Stimulated activated naive CD4-positive, alpha-beta T cell treated with Interleukin-2 at 50 U/mL for 16 hours (primary cell): Measurements from ENCODE around the gene STAT5A.
"Not testable (repeated sequence)": the region's sequence is repeated elsewhere in the genome, so short reads cannot be mapped to it uniquely, and the experiment has no call there.

Experiments used
- DNase-seq: peaks from one replicate; lab custom pipeline; 2025; lab: John Stamatoyannopoulos, UW

STAT5A gene

DNA sequence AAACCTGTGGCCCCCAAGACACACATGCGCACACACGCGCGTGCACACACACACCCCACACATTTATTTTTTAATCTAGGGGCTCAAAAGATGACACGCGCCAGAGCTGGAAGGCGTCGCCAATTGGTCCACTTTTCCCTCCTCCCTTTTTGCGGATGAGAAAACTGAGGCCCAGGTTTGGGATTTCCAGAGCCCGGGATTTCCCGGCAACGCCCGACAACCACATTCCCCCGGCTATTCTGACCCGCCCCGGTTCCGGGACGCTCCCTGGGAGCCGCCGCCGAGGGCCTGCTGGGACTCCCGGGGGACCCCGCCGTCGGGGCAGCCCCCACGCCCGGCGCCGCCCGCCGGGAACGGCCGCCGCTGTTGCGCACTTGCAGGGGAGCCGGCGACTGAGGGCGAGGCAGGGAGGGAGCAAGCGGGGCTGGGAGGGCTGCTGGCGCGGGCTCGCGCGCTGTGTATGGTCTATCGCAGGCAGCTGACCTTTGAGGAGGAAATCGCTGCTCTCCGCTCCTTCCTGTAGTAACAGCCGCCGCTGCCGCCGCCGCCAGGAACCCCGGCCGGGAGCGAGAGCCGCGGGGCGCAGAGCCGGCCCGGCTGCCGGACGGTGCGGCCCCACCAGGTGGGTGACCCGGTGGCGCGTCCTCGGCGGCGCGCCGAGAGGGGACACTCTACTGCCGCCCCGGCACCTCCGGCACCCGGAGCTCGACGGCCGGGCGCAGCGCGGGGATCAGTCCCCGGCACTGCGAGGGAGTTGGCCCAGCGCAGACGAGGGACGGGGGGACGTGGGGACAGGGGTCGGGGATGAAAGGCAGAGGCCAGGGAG lies at the start of gene STAT5A:
TSS of gene STAT5A (plus strand) at position 522 of the 826 bp plus-strand sequence. CDS start 914 bp downstream, outside the sequence.
- DNase-seq, result peak; percentile 78

DNA sequence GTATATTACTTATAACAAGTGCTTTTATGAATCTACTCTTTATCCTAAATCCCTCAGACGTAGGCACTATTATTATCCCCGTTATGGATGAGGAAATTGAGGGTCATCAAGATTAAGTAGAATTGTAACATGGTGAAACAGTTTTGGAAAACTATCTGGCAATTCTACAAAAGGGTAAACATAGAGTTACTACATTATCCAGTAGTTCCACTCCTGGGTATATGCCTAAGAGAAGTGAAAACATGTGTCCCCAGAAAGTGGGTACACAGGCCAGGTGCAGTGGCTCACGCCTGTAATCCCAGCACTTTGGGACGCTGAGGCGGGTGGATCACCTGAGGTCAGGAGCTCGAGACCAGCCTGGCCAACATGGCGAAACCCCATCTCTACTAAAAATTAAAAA lies 48.7 kb upstream of the STAT5A start:
- DNase-seq, result not testable (repeated sequence)

DNA sequence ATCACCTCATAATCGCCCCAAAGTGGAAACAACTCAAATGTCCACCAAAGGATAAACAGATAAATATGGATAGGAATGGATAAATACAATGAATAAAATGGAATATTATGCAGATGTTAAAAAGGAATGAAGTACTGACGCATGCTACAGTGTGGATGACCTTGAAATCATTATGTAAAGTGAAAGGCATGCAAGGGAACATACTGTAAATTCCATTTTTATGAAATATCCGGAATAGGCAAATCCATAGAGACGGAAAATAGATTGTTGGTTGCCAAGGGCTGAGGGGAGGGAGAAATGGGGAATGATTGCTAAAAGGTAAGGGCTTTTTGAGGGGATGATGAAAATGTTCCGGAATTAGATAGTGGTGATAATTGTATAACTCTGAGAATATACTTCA lies 48.1 kb upstream of the STAT5A start:
- no peak for DNase-seq

- DNase-seq, result not testable (repeated sequence)
Measured at GRCh38 chr17:42240863-42241262, 47.4 kb upstream of the STAT5A start.

DNA sequence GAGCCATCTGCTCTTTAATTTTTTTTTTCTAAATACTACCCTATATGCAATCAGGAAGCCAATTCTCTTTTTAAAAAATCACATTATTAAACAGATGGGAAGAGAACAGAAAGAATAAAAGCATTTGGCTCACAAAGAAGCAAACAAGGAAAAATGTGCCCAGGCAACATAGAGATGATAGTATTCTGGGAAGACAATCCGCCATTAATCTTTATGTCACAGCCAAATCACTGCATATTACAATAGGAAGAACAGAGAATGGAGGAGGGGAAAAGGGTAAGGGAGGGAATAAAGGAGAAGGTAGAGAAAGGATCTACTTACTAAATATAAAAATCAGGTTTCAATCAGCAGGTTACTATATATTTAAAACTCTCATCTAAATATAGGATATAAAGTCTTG lies 46.4 kb upstream of the STAT5A start:
- no peak for DNase-seq

- no peak for DNase-seq
Measured at GRCh38 chr17:42243493-42243982, 44.8 kb upstream of the STAT5A start.

GRCh38 chr17:42244116-42244515 lies 44.2 kb upstream of the STAT5A start:
- not testable (repeated sequence) for DNase-seq

DNA sequence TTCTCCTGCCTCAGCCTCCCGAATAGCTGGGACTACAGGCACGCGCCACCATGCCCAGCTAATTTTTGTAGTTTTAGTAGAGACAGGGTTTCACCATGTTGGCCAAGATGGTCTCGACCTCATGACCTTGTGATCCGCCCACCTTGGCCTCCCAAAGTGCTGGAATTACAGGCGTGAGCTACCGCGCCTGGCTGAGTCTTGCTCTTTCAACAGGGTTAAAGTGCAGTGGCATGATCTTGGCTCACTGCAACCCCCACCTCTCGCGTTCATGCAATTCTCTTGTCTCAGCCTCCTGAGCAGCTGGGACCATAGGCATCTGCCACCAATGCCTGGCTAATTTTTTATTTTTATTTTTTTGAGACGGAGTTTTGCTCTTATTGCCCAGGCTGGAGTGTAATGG lies 43.1 kb upstream of the STAT5A start:
- not testable (repeated sequence) for DNase-seq

DNA sequence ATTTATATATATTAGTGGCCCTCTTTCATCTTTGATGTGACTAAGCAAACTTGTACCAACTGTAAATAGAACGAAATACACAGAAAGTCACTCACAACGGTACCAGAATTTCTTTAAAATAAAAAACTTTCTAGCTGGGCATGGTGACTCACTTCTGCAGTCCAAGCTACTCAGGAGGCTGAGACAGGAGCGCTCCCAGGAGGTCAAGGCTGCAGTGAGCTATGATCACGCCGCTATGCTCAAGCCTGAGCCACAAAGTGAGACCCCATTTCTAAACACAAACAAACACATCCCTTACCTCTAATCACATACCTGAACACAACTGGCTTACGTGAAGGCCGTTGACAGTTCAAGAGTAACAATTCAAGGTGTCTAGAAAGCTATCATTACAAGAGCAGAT lies 41.8 kb upstream of the STAT5A start:
- DNase-seq, result no peak

- no peak for DNase-seq
Measured at GRCh38 chr17:42247734-42248133, 40.6 kb upstream of the STAT5A start.

GRCh38 chr17:42248351-42249179 lies 39.7 kb upstream of the STAT5A start:
- DNase-seq, result peak; percentile 72

DNA sequence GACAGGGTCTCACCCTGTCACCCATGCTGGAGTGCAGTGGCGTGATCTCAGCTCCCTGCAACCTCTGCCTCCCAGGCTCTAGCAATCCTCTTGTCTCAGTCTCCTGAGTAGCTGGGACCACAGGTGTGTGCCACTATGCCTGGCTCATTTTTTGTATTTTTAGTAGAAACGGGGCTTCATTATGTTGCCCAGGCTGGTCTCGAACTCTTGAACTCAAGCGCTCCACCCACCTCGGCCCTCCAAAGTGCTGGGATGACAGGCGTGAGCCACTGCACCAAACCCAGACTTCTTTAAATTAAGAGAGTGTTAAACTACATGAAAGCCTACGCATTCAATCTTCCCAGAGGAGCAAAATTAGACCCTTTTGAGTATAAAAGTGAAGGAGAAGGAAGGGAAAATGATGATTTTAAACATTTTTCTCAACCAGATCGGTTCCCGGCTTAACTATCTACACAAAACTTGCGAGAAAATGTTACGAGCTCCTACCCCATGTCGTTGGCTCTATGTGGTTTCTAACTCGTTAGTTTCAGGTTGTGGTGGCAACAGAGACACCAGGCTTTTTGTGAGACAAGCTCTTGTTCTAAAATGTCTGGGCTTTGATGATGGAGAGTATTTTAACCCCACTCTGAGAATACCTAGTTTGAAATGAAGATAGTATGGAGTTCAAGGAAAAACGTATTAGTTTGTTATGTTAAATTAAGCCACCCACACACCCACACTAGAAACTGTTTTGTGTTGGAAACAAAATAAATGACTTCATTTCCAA lies 38.4 kb upstream of the STAT5A start:
- DNase-seq, result peak; percentile 34

- no peak for DNase-seq
Measured at GRCh38 chr17:42251115-42251514, 37.2 kb upstream of the STAT5A start.

DNA sequence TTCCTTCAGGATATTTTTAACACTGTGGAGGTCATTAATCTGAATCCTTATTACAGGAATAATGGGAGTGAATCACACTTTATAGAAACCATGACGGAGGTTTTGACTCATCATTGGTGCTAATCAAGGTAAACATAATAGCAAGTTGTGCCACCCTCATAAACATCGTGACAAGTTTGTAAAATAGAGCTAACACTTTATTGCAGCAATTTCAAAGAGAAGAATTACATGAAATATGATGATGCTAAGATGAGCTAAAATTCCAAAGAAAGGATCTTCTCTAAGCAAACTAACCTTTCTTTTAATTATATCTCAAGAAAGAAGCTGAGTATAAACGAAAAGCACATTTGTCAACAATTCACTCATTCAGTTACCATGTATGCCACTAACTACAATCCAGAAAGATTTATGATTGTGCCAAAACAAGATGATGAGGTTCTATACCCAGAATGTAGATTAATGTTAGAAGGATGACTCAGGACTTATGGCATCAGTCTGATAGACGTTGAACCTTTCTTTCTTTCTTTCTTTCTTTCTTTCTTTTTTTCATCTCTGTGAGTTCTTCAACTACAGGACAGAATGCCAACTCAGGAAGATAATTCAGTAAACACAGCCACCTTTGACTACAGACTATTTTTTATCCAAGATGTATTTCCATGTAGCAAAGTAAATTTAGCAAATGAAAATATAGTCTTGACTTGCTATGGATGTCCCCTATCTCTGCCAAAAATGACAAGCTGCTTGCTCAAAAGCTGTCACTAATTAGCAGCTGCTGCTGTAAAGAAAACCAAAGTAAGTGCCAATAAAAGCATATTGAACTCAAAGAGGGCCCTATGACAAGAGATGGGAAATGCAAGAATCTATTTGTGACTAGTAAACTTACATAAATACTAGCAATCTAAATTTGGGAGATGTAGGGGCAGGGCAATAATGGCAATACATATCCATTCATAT lies 35.4 kb upstream of the STAT5A start:
- DNase-seq, result no peak

DNA sequence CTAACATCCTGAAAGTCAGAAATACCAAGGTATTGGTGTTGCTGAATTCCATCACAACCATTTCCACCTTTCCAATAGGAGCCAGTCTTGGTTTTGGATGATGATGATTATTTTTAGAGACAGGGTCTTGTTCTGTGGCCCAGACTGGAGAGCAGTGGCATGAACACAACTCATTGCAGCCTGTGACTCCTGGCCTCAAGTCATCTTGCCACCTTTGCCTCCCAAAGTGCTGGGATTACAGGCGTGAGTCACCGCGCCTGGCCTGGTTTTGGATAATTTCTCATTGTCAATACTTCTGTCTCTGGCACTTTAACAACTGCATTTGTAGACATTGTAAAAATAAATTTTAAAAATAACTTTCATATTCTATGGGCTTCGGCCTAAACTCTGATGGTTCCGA lies 34.7 kb upstream of the STAT5A start:
- no peak for DNase-seq

DNA sequence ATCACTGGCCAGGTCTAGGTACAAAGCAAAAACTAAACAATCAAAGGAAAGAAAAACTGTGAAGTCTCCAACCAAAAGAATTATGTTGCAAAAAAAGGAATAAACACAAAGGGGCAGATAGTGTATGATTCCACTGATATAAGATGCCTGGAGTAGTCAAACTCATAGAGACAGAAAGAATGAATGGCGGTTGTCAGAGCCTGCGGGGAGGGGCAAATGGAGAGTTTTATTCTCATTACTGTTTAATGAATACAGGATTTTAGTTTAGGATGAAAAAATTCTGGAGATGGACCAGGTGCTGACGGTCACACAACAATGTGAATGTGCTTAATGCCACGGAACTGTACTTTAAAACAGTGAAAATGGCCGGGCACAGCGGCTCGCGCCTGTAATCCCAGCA lies 32.9 kb upstream of the STAT5A start:
- no peak for DNase-seq

- no peak for DNase-seq
Measured at GRCh38 chr17:42260318-42260717, 28.0 kb upstream of the STAT5A start.

- DNase-seq, result not testable (repeated sequence)
Measured at GRCh38 chr17:42264366-42264765, 23.9 kb upstream of the STAT5A start.

- DNase-seq, result no peak
Measured at GRCh38 chr17:42266462-42266861, 21.8 kb upstream of the STAT5A start.

DNA sequence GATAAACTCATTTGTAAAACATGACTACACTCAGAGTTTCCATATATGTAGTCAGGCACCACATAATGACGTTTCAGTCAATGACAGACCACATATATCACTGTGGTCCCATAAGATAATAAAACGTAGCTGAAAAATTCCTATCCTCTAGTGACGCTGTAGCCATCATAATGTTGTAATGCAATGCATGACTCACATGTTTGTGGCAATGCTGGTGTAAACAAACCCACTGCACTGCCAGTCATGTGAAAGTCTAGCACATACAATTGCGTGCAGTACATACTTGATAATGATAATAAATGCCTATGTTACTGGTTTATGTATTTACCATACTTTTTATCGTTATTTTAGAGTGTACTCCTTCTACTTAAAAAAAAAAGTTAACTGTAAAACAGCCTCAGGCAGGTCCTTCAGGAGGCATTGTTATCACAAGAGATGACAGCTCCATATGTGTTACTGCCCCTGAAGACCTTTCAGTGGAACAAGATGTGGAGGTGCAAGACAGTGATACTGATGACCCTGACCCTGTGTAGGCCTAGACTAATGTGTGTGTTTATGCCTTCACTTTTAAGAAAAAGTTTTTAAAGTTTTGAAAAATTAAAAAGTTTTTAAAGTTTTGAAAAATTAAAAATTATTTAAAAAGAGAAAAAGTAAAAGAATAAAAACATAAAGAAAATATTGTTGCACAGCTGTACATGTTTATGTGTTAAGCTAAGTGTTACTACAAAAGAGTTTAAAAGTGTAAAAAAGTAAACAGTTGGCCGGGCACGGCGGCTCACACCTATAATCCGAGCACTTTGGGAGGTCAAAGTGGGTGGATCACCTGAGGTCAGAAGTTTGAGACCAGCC lies 21.2 kb upstream of the STAT5A start:
- peak; percentile 40 for DNase-seq
